Pancreas (tissue), 10 donors: ENCODE results near the gene PPFIBP2. TPM values are rescaled to one million over a fixed set of nuclear protein-coding genes. Genes with fewer than 3 reads are reported as not detected.

Experiments
- ATAC-seq, 4 donors: fragments of 200-7000 bp; cut with Tn5 transposase; one replicate each; pipeline versions ENCODE4 v1.8.0 to v1.9.1; 2020; ENCODE audit warnings: mild to moderate bottlenecking in 4 of 4, moderate library complexity in 4 of 4
- DNase-seq, 6 donors: peaks; one replicate each; pipeline ENCODE4 v3.0.0-alpha.2; 2020
- FAIRE-seq: peaks from 2 replicates; lab custom pipeline; 2012; peaks lifted over from hg19 to GRCh38; lab: Jason Lieb, UNC
- H3K27ac ChIP-seq, 4 donors: fragments of 200-600 bp; sonication (generic); 1 replicate in 3 of 4; 2 replicates in 1 of 4; pipeline versions ENCODE4 v1.5.0 to v1.8.0; 2020
- H3K27me3 ChIP-seq, 4 donors: fragments of 200-600 bp; one replicate each; pipeline ENCODE4 v1.8.0; 2021
- H3K36me3 ChIP-seq, 3 donors: fragments of 200-600 bp; sonication (generic) in 1 of 3; one replicate each; pipeline versions ENCODE4 v1.5.0 to v1.8.0; 2020 to 2021
- H3K4me1 ChIP-seq, 3 donors: fragments of 200-600 bp; one replicate each; pipeline ENCODE4 v1.8.0; 2021
- H3K4me3 ChIP-seq, 4 donors: fragments of 200-600 bp; sonication (generic) in 2 of 4; one replicate each; pipeline versions ENCODE4 v1.5.0 to v1.8.0; 2020 to 2021
- H3K9me3 ChIP-seq, 4 donors: fragments of 200-600 bp; one replicate each; pipeline ENCODE4 v1.8.0; 2021
- WGBS, 2 donors: extraction: QIAGEN DNeasy Blood & Tissue Kit; methylation state at CpG; one replicate each; pipeline ENCODE4 v1.1.7; 2013; 5-methylcytosine and 5-hydroxymethylcytosine counted together
- intact Hi-C, 3 donors: fragments of 100-400 bp; cut with DNase I; formaldehyde crosslinking; loops; one replicate each; pipeline versions ENCODE4 v1.11.1 to v1.14.2; 2022
- polyA plus RNA-seq, 2 donors: library from polyadenylated mRNA; stranded (reverse); fragments of 200-250 nt; gene quantifications; one replicate each; pipeline ENCODE4 v1.2.3, GENCODE V29; 2013
- total RNA-seq, 6 donors: library from RNA; stranded (reverse); fragmentation: NEBNext Ultra II Directional in 4 of 6; extraction: Animal tissue kit (Norgen Biotek cat#: 25700) in 4 of 6; gene quantifications; one replicate each; pipeline versions ENCODE4 v1.2.1 to v1.2.4, GENCODE V29; 2021 to 2023
- TF ChIP-seq, protein P1 (sequence below), 4 donors: fragments of 200-600 bp; sonication (generic) in 3 of 4; IDR thresholded peaks; one replicate each; pipeline versions ENCODE4 v1.5.0 to v1.8.0; 2021; ENCODE audit warnings: antibody characterized with exemption in 4 of 4
- donor health status: healthy with polysubstance abuse.
- donor health status: DM: no; HTN: no; CAD: no; lungs with moderate emphysema.
- donor health status: DM: no; HTN: no; CAD: no.
- donor health status: control.
- donor health status: control.
- donor health status: Bipolar disorder and iron deficiency.
- donor health status: DM: yes; HTN: yes; CAD: no.
- donor health status: DM: no; HTN: no; CAD: no.
- donor health status: DM: no; HTN: no; CAD: no.
- donor health status: DM: yes; HTN: yes; CAD: no.

PPFIBP2 gene
- total and polyA plus RNA-seq, 8 donors: 8.0 to 24.7 (median 11.4) TPM

DNA sequence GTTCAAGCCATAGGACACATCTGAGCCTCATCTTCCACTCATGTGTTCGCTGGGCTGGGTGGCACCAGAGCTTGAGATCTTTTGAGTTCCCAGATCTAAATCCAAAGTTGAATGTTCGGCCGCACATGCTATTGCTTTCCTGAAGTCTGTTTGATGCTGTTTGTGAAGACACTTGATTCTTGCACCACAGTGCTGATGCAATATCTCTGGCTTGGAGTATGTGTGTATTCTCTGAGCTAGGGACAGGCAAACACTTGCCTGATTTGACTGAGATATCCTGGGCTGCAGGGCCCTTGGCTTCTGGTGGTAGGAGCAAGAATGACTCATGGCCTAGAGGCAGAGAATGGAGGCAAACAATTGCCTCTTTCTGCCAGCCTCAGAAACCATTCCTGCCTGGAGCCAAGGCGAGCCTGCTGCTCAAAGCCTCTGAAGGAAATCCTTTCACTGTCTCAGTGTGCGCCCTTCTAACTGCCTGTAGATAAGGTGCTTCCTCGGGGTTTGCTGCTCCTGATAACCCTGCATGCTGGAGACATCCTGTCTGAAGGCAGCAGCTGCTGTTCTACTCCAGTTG is 86.5 kb downstream of the PPFIBP2 start:
- ATAC-seq (peak; percentile 24 to 61 (median 54)), FAIRE-seq (no peak)

DNA sequence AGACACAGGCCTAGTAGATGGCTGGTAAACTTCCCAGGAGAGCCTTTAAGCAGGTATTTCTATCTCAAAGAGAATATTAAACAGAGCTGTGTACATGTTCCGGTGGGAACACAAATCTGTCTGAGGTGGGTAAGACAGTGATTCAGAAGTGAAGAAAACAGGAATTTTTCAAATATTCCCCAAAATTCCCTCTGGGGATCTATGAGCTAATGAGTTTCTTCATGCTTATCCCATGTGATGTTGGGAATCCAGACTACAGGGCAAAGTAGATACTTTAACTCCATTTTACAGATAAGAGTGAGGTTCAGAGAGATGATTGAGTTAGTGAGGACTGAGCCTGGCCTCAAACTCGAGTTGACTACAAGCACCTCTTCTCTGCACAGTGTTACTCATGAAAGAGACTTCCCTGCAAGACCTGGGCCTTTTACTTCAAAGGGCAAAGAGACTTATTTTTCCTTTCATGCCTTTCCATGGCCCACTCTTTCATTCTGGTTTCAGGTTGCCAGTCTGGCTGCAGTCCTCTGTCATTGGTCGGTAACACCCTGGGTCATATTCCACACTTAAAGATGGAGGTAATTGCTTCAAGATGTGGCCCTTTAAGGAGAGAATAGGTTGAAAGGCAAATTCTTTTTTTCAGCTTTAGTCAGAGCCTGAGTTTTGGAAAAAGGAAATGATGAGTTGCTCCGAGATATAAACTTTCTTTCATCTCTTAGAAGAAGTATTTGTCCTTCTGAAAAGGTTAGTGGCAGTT is 89.4 kb downstream of the PPFIBP2 start:
- Histone ChIP-seq H3K9me3 (no peaks in the 10 kb centered on the region), H3K27ac (no peak overlapping the region), H3K4me1 (peaks cover 26 to 52% (median 35%) of the 10 kb centered on the region in 3 donors), H3K27me3 (no peaks in the 10 kb centered on the region), H3K4me3 (no peak overlapping the region), H3K36me3 (no peaks in the 10 kb centered on the region)
- WGBS, 2 donors: 86 to 88% methylated on average over 4 of the region's 4 CpGs
- FAIRE-seq (no peak), DNase-seq (no peak), ATAC-seq (no peak)
- TF ChIP-seq, protein P1, sequence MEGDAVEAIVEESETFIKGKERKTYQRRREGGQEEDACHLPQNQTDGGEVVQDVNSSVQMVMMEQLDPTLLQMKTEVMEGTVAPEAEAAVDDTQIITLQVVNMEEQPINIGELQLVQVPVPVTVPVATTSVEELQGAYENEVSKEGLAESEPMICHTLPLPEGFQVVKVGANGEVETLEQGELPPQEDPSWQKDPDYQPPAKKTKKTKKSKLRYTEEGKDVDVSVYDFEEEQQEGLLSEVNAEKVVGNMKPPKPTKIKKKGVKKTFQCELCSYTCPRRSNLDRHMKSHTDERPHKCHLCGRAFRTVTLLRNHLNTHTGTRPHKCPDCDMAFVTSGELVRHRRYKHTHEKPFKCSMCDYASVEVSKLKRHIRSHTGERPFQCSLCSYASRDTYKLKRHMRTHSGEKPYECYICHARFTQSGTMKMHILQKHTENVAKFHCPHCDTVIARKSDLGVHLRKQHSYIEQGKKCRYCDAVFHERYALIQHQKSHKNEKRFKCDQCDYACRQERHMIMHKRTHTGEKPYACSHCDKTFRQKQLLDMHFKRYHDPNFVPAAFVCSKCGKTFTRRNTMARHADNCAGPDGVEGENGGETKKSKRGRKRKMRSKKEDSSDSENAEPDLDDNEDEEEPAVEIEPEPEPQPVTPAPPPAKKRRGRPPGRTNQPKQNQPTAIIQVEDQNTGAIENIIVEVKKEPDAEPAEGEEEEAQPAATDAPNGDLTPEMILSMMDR (IDR thresholded peaks at IDR 0.05): no peak
- intact Hi-C loops: no loop called here

More for the DNA sequence above, 86.5 kb downstream of the PPFIBP2 start:
- intact Hi-C loops: no loop called here
- H3K9me3 ChIP-seq: no peaks in the 10 kb centered on the region
- H3K36me3 ChIP-seq: no peaks in the 10 kb centered on the region
- 76 to 78% methylated on average over 6 of the region's 6 CpGs for WGBS, 2 donors
- no peak overlapping the region for H3K4me3 ChIP-seq
- H3K4me1 ChIP-seq: peaks cover 25 to 44% (median 31%) of the 10 kb centered on the region in 3 donors
- peak in 3 of 6 donors; percentile 14 to 61 (median 46) for DNase-seq
- H3K27me3 ChIP-seq: no peaks in the 10 kb centered on the region
- TF ChIP-seq, protein P1 (IDR thresholded peaks at IDR 0.05): no peak
- peak overlapping the region in 3 of 4 donors; percentile 5 to 84 (median 6) for H3K27ac ChIP-seq

DNA sequence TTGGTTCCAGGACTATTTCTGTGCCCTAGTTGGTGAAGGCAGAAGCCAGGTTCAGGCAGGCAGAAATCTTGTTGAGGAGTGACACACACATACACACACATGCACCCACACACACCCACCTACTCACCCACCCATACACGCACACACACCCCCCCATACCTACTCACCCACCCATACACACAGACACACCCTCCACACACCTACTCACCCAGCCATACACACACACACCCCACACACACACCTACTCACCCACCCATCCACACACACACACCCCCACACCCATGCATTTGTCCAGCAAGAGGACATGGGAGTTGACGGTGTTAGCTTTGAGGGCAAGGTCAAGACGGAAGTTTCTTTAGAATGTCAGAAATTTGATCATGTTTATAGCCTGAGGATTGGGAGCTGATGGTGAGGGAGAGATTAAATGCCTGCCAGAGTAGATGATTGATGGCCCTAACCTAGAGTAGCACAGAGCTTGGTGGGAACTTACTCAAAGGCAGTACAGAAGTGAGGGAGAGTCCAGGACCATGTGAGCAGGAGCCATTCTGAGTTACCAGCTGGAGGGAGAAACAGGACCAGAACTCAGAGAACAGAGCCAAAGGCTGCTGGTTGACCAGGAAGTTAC is 90.6 kb downstream of the PPFIBP2 start:
- Histone ChIP-seq H3K4me1 (peaks cover 16 to 41% (median 23%) of the 10 kb centered on the region in 3 donors), H3K27ac (peak overlapping the region; percentile 64 to 83 (median 74)), H3K27me3 (no peaks in the 10 kb centered on the region), H3K9me3 (no peaks in the 10 kb centered on the region), H3K36me3 (no peaks in the 10 kb centered on the region), H3K4me3 (no peak overlapping the region)
- FAIRE-seq: no peak
- TF ChIP-seq, protein P1 (IDR thresholded peaks at IDR 0.05): no peak
- intact Hi-C loops: no loop called here
- no peak for DNase-seq
- 67 to 72% methylated on average over 3 of the region's 3 CpGs for WGBS, 2 donors
- ATAC-seq: peak in 3 of 4 donors; percentile 15 to 29 (median 21)

DNA sequence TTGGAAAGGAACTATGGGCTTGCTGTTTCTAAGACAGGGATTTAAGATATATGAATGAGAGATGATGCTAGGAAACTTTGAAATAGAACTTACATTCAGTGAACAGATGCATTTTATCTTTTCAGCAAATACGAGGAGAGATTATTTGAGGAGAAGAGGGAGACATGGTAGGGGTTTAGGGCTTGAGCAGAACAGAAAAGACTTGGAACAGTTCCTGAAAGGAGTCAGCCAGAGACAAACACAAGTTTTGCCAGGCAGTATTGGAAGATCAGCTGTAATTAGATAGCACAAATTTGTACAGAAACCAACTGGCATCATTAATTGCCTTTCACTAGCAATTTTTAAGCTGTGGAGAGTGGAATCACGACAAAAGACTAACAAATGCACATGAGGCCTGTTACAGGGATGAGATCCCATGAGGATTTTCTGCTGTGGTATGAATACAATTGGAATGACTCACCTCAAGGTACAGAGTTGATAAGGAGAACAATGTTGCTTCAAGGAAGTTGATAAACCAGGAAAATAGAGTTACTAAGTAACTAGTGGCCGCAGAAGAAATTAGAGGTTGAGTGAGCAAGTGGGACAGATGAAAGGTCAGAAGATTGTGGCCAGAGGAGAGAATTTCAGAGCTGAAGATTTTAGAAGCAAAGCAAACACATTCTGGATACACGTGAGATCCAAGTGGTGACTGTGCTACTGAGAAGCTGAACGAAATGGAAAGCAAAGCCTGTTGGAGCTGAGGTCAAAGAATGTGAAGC is 91.6 kb downstream of the PPFIBP2 start:
- FAIRE-seq: peak; percentile 60

More for the DNA sequence above, 91.6 kb downstream of the PPFIBP2 start:
- Histone ChIP-seq H3K4me1 (peaks cover 13 to 42% (median 23%) of the 10 kb centered on the region in 3 donors), H3K36me3 (no peaks in the 10 kb centered on the region), H3K27ac (peak overlapping the region; percentile 64 to 83 (median 74)), H3K27me3 (no peaks in the 10 kb centered on the region), H3K9me3 (no peaks in the 10 kb centered on the region), H3K4me3 (peak overlapping the region in 2 of 4 donors; percentile 5 to 24)
- 10 to 13% methylated on average over 5 of the region's 5 CpGs for WGBS, 2 donors
- DNase-seq: peak in 1 of 6 donors; percentile 17
- ATAC-seq: peak; percentile 88 to 93 (median 90)
- intact Hi-C loops: no loop called here
- TF ChIP-seq, protein P1 (IDR thresholded peaks at IDR 0.05): no peak
